PFSK-1 (cell line): ENCODE data around the gene SOX4.

ENCODE experiments used
- POLR2AphosphoS5 ChIP-seq: IDR thresholded peaks from 2 replicates; pipeline ENCODE4 v1.6.1; 2012; ENCODE audit warnings: low read depth, mild to moderate bottlenecking, control low read depth, low read length, moderate library complexity
- SIN3A ChIP-seq: IDR thresholded peaks from 2 replicates; pipeline ENCODE4 v1.6.1; 2012; ENCODE audit warnings: mild to moderate bottlenecking, low read length, moderate library complexity, borderline replicate concordance; ENCODE audit not compliant: insufficient read depth
- TAF1 ChIP-seq: IDR thresholded peaks from 2 replicates; pipeline ENCODE4 v1.6.1; 2012; ENCODE audit warnings: low read length, control low read depth, borderline replicate concordance; ENCODE audit not compliant: insufficient read depth

DNA sequence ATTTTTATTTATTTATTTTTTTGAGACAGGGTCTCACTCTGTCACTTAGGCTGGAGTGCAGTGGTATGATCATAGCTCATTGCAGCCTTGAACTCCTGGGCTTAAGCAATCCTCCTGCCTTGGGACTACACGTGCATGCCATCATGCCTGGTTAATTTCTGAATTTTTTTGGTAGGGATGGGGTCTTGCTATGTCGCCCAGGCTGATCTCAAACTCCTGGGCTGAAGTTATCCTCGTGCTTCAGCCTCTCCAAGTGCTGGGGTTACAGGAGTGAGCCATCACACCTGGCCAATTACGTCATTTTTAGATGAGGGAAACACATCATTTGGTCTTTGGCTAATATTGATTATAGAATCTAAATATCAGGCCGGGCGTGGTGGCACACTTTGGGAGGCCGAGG lies 32.1 kb downstream of the SOX4 start:
- TF ChIP-seq POLR2AphosphoS5 = no peak
- TF ChIP-seq TAF1 = no peak
- no peak for TF ChIP-seq SIN3A
